ENCODE results near the gene ACOX1. TPM values are rescaled to one million over a fixed set of nuclear protein-coding genes. Genes with fewer than 3 reads are reported as not detected.

ACOX1 gene
- total and polyA plus RNA-seq, 2 of the 13 experiments (the other 11 are each of a cell fraction or from before 2014, with no cell fraction given) = 86.4 to 120 TPM

DNA sequence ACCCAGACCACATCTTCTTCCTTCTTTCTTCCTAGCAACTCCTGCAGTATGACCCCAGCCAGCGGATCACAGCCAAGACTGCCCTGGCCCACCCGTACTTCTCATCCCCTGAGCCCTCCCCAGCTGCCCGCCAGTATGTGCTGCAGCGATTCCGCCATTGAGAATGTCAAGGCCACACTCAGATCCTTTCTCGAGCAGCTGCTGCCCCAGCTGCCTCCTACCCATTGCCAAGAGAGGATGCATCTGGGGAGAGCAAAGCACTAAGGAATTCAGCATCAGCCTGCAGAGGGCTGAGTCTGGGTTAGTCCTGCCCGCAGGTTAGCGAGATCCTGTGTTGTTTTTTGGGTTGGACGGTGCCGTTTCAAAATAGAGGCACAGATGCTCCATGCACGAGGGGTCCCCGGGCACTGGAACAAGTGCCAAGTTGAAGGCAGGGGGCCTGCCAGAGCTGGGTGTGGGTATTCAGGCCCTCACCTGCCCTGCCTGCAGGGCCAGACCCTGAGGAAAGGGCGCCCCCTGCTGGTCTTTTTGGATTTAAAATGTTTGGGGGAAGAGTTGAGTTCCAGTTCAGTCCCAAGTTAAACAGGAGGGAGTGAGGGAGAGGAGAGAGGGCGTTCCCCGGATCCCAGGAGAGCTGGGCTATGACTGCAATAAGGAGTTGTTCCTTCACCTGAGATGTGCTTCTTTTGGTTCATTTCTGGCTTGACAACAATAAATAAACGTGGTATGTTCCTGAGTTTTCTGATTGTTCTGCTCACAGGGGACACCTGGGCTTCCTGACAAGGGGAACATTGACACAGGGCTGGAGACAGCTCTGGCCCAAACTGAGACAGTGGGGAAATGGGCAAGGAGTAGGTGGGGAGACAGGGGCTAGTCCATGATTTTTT lies 26.5 kb upstream of the ACOX1 start:
- 0 out of 2 replicates have a peak overlapping the region, but pooled peaks have one; percentile 2 for H3K9ac ChIP-seq (ENCODE audit: insufficient read depth, low read depth, low read length)
- no TSS peak for BruUV-seq (replicated peaks)
- intact Hi-C loops (cut with micrococcal nuclease; ENCODE audit: unreplicated experiment) (no loop called here), in situ Hi-C loops (cut with HindIII; ENCODE audit: extremely low pct_ligation_motif_present, low pct_unique_long_range_greater_than_20kb) (loop anchor here (5.0 kb wide), 2 partner anchors 48 to 98 kb away; no protein-coding TSS in a partner anchor)
- ChIA-PET CTCF (ENCODE audit: low intra/inter-chr PET ratio, low total read pairs) (interaction anchor here (0.7 to 3.9 kb wide), 4 partner anchors 9 to 109 kb away, joined by 3 to 55 read pairs (median 4); partner anchors contain the start of genes ACOX1, MRPL38 and TEN1), POLR2A (interaction anchor here (0.9 to 14.3 kb wide), 13 partner anchors 9 to 150 kb away, joined by 3 to 481 read pairs (median 7); partner anchors contain the start of genes ACOX1, FBF1, MRPL38 and TEN1)
- no peak overlapping the region for H3K4me3 ChIP-seq (replicated peaks in 1 of 3; ENCODE audit: insufficient read depth in 1 of 3, low read depth in 2 of 3, low read length in 3 of 3)
- peaks cover 0 to 2% of the 10 kb centered on the region in 2 experiments; a peak in 1 of 5 replicates for H3K36me3 ChIP-seq (replicated peaks in 1 of 2; ENCODE audit: control insufficient read depth in 1 of 2, insufficient read depth in 2 of 2, low read length in 2 of 2)
- H3K79me2 ChIP-seq (ENCODE audit: insufficient read depth, low read length) = no peaks in the 10 kb centered on the region
- FAIRE-seq (peak; percentile 93), DNase-seq (ENCODE audit: low spot score) (peak; percentile 82), ATAC-seq (peak; percentile 42)
- no peak overlapping the region for H2AFZ ChIP-seq (ENCODE audit: low read length)
- H3K27me3 ChIP-seq (ENCODE audit: control insufficient read depth in 1 of 2, insufficient read depth in 2 of 2, low read length in 2 of 2) = no peaks in the 10 kb centered on the region
- H3K9me3 ChIP-seq (ENCODE audit: low read length) = no peaks in the 10 kb centered on the region
- H3K4me1 ChIP-seq (ENCODE audit: insufficient read depth, low read length) = peaks cover 55% of the 10 kb centered on the region
- no peak overlapping the region for H3K4me2 ChIP-seq (ENCODE audit: low read depth, low read length)
- WGBS (ENCODE audit: low lambda C conversion rate) = 60% methylated on average over 16 of the region's 16 CpGs
- no peaks in the 10 kb centered on the region for H4K20me1 ChIP-seq (ENCODE audit: insufficient read depth, low read length)
- H3K27ac ChIP-seq (ENCODE audit: extremely low read length, insufficient read depth, low read length) = peak overlapping the region; percentile 83
- TF ChIP-seq, protein P1, sequence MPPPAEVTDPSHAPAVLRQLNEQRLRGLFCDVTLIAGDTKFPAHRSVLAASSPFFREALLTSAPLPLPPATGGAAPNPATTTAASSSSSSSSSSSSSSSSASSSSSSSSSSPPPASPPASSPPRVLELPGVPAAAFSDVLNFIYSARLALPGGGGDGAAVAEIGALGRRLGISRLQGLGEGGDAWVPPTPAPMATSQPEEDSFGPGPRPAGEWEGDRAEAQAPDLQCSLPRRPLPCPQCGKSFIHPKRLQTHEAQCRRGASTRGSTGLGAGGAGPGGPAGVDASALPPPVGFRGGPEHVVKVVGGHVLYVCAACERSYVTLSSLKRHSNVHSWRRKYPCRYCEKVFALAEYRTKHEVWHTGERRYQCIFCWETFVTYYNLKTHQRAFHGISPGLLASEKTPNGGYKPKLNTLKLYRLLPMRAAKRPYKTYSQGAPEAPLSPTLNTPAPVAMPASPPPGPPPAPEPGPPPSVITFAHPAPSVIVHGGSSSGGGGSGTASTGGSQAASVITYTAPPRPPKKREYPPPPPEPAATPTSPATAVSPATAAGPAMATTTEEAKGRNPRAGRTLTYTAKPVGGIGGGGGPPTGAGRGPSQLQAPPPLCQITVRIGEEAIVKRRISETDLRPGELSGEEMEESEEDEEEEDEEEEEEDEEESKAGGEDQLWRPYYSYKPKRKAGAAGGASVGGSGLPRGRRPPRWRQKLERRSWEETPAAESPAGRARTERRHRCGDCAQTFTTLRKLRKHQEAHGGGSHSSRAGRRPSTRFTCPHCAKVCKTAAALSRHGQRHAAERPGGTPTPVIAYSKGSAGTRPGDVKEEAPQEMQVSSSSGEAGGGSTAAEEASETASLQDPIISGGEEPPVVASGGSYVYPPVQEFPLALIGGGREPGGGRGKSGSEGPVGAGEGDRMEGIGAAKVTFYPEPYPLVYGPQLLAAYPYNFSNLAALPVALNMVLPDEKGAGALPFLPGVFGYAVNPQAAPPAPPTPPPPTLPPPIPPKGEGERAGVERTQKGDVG (CRISPR knock-in tag; IDR thresholded peaks at IDR 0.05; ENCODE audit: borderline replicate concordance) = peak; percentile 32; the same call in 1 of the 2 replicates
- no peak; the same call in 1 of the 2 replicates for TF ChIP-seq ZNF766 (CRISPR knock-in tag; IDR thresholded peaks at IDR 0.05; ENCODE audit: borderline replicate concordance)
- TF ChIP-seq RFXAP (CRISPR knock-in tag; IDR thresholded peaks at IDR 0.05; ENCODE audit: borderline replicate concordance) = peak; percentile 35; the same call in 1 of the 2 replicates
- TF ChIP-seq, protein P2, sequence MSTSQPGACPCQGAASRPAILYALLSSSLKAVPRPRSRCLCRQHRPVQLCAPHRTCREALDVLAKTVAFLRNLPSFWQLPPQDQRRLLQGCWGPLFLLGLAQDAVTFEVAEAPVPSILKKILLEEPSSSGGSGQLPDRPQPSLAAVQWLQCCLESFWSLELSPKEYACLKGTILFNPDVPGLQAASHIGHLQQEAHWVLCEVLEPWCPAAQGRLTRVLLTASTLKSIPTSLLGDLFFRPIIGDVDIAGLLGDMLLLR (CRISPR knock-in tag; IDR thresholded peaks at IDR 0.05) = peak; percentile 45; the same call in 1 of the 2 replicates
- TF ChIP-seq NBN (conservative IDR thresholded peaks at IDR 0.05) = no peak
- TF ChIP-seq RBM22 (optimal IDR thresholded peaks at IDR 0.05; ENCODE audit: low read length) = no peak
- TF ChIP-seq, protein P3, sequence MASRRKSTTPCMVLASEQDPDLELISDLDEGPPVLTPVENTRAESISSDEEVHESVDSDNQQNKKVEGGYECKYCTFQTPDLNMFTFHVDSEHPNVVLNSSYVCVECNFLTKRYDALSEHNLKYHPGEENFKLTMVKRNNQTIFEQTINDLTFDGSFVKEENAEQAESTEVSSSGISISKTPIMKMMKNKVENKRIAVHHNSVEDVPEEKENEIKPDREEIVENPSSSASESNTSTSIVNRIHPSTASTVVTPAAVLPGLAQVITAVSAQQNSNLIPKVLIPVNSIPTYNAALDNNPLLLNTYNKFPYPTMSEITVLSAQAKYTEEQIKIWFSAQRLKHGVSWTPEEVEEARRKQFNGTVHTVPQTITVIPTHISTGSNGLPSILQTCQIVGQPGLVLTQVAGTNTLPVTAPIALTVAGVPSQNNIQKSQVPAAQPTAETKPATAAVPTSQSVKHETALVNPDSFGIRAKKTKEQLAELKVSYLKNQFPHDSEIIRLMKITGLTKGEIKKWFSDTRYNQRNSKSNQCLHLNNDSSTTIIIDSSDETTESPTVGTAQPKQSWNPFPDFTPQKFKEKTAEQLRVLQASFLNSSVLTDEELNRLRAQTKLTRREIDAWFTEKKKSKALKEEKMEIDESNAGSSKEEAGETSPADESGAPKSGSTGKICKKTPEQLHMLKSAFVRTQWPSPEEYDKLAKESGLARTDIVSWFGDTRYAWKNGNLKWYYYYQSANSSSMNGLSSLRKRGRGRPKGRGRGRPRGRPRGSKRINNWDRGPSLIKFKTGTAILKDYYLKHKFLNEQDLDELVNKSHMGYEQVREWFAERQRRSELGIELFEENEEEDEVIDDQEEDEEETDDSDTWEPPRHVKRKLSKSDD (CRISPR knock-in tag; IDR thresholded peaks at IDR 0.05; ENCODE audit: low read depth) = no peak
- no peak for TF ChIP-seq ZFP36L2 (CRISPR knock-in tag; IDR thresholded peaks at IDR 0.05)
- TF ChIP-seq ARHGAP35 (CRISPR knock-in tag; IDR thresholded peaks at IDR 0.05; ENCODE audit: borderline replicate concordance) = no peak; the same call in 1 of the 2 replicates
- TF ChIP-seq, protein P4, sequence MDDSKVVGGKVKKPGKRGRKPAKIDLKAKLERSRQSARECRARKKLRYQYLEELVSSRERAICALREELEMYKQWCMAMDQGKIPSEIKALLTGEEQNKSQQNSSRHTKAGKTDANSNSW (CRISPR knock-in tag; IDR thresholded peaks at IDR 0.05; ENCODE audit: borderline replicate concordance) = no peak
- TF ChIP-seq RBM39 (IDR thresholded peaks at IDR 0.05; ENCODE audit: low read depth, low read length, poor library complexity, severe bottlenecking) = no peak
- no peak for TF ChIP-seq PRPF4 (IDR thresholded peaks at IDR 0.05; ENCODE audit: low read depth, low read length, poor library complexity, severe bottlenecking)
- no peak for TF ChIP-seq CCDC6 (CRISPR knock-in tag; IDR thresholded peaks at IDR 0.05)
- no peak for TF ChIP-seq MXD4 (CRISPR knock-in tag; IDR thresholded peaks at IDR 0.05)
